SHP77 treated with DMSO at 0.1 percent for 48 hours (cell line): ENCODE data around the gene CDRT4.

Experiments used
- DNase-seq: peaks from one replicate; lab custom pipeline; 2025; lab: John Stamatoyannopoulos, UW

The CDRT4 gene

GRCh38 chr17:15492791-15493692, 25.6 kb upstream of the CDRT4 start:
- no peak for DNase-seq

DNA sequence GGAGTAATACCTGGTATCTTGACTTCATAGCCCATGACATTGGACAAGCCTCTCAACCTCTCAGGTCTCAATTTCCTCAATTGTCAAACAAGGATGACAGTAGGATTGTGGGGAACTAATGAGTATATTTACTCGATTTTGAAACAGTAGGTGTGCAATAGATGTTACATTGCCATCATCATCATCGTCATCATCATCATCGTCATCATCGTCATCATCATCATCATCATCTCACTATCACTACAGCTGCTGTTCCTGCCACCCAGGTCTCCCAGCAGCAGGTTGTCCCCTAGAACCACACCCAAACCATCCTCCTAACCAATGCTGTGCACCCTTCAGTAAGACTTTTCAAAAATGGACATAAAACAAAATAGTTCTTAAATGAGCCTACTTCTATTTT, 24.8 kb upstream of the CDRT4 start:
- DNase-seq: no peak

DNA sequence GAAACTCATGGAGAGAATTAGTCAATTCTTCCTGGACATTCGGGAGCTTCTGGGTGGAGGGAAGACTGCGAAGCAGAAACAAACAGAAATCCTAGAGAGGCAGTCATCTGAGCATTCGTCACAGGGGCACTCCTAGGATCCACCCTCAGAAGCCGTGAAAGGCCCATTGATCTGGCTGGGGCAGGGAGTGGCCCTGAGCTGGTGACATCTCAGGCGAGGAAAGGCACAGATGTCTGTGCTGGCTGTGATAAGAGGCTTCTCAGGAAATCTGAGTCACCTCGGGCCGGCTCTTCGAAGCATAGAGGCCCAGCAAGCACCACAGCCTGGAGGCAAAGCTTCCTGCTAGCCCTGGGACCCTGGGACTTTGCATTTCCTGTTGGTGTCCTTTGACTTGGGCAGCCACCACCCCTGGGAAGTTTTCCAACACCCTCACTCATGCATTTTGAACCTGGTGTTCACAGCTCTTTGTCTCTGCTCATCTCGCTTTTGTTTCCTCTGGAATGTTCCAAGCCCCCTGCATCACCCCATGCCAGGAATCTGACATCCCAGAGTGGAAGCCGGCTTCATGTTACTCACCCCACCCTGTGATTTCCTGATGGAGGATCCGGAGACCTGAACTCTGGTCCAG, 23.3 kb upstream of the CDRT4 start:
- DNase-seq: no peak

DNA sequence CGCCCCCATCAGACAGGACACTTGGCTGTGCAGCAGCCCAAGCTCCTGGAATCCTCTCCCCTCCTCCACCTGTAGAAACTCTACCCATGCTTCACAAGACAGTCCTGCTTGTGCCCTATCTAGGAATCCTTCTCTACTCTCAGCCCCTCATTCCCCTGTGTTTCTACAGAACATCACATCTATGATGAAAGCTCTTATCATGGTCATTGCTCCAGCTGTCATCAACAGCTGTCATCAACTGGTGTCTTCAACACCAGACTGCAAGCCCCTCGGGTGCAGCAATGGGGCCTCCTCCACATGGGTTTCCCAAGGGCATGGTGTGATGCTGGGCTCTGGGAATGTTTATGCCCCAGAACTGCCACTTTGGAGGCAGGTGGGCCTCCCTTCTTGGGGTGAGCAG, 21.1 kb upstream of the CDRT4 start:
- no peak for DNase-seq

DNA sequence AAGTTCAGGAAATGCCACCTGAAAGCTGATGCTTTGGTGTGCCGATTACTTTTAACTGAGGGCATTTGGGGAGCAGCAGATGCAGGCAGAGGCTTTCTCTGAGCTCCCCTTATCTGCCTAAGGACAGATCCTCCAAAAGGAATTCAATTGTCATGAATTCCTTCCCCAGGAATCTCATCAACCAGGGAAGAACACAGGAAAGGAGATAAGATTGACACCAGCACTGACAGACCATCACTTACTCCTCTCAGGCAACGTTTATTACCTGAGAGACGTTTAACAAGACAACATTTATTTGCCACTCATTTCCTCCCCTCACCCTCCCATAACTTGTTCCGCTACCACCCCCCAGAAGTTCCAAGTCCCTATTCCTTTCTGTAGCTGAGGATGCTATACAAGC, 17.6 kb upstream of the CDRT4 start:
- no peak for DNase-seq

- no peak for DNase-seq
Measured at GRCh38 chr17:15483431-15483830, 16.0 kb upstream of the CDRT4 start.

- no peak for DNase-seq
Measured at GRCh38 chr17:15482476-15482875, 15.1 kb upstream of the CDRT4 start.

GRCh38 chr17:15481481-15481880, 14.1 kb upstream of the CDRT4 start:
- no peak for DNase-seq

DNA sequence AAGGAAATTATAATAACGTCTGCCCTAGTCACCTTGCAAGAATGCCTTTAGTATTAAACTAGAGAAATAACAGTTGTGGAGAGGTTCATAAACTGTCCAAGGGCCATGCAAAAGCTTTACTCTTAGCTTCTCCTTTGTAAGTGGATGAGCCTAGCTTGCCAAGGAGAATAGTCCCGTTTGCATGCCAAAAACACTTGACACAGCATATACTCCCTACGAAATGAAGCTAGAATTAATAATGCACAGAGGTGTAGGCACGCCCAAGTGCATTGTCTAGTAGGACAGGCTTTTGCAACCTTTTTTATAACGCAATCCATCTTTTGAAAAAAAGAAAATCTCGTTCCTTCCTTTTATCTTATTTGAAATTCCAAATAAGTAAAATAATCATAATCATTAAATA, 12.8 kb upstream of the CDRT4 start:
- no peak for DNase-seq

- no peak for DNase-seq
Measured at GRCh38 chr17:15479703-15480102, 12.3 kb upstream of the CDRT4 start.

GRCh38 chr17:15478845-15479244, 11.4 kb upstream of the CDRT4 start:
- DNase-seq: no peak

DNA sequence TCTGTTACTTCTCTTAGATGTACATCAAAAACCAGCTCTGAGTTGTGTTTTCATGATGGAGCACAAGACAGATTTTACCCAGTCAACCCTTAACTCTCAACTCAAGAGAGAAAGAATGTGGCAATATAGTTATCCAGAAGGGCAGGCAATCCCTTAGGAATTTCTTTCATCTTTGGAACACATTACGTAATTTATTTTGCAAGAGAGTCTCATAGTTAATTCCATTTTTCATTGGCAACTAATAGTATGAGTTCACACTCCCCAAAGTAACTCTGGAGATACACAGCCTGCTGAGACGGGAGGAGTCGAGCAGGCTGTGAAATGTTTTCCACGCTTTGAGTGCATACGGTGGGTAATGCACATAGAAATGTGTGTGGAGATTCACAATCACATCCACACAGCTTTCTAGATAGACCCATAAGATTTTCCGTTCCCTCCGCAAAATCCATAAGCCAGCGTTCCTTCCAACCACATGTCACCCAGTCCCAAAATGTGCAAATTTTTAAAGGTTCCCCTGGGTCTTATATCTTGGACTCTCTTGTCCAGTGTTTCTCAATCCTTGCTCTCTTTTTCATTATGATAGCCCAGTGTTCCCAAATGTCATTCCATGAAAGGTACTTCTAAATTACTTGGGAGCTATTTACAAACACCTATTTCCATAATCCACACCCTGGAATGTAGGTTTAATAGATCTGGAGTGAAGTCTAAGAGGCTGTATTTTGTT, 8.4 kb upstream of the CDRT4 start:
- no peak for DNase-seq

- DNase-seq: no peak
Measured at GRCh38 chr17:15472891-15473290, 5.5 kb upstream of the CDRT4 start.

DNA sequence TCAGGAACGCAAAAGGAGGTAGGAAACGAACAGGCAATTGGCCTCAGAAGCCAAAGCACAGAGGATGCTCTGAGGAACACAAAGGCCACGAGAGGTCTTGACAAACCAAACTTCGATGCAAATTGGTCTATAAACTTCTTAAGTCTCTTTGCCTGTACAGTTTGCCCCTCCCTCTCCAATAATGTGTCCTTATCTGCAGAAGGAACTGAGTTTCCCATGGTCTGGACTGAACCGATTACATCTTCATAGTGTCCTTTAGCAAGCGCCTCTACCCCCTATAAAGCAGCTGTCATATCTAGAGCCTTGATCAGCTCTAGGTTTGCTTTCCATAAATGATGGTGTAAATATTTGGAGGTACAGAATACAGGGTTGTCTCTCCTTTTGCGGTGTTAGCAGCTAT, 3.1 kb upstream of the CDRT4 start:
- no peak for DNase-seq

DNA sequence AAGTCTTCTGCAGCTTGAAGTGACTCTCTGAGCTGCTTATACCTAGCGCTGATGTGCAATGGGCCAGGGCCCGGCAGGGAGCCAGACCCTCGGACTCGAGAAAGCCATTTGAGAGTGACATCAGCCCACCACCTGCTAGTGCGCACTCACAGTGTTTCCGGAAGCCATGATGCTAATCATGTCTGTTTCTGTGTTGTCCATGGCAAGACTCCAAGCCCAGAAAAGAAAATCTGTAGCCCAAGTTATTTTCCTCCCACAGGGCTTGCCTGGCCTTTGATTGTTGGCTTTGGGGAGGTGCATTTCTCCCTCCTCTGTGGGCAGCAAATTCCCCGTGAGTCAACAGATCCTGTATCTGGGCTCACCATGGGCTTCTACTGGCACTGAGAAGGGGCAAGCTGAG, 1.8 kb upstream of the CDRT4 start:
- peak; percentile 94 for DNase-seq

DNA sequence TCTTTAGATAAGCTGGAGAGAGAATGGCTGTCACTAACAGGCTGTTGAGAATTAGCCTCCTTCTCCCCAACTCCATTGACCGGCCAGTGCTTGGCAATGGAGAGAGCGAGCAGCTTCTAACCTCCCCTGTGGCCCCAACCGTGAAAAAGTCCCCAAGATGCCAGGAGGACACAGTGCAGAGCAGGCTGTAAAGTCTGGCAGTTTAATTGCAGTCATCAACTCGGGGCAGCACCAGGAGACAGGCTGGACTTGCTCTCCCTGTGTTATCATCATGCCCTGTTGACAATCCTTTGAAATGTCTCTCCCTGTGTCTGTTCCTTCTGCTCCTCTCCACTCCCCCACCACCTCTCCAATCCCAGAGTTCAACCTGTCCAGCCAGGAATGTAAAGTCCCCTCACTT, 705 bp upstream of the CDRT4 start:
- no peak for DNase-seq

DNA sequence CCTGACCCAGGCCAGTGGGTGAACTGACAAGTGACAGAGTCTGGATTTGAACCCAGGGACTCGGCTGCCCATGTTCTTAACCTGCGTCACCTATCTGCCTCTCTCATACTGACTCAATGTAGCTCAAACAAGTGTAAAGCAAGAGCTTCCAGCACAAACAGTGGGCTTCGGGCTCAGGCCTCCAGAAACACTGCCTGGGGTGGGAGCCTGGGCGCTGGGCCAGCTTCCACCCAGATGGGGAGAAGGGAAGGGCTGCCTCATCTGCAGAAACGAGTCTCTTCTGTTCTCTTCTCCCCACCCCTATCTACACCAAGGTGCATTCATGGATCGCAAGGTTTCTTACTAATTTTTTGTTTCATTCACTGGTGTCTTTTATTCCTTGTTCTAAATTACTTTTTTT, 1.3 kb downstream of the CDRT4 start:
- no peak for DNase-seq

DNA sequence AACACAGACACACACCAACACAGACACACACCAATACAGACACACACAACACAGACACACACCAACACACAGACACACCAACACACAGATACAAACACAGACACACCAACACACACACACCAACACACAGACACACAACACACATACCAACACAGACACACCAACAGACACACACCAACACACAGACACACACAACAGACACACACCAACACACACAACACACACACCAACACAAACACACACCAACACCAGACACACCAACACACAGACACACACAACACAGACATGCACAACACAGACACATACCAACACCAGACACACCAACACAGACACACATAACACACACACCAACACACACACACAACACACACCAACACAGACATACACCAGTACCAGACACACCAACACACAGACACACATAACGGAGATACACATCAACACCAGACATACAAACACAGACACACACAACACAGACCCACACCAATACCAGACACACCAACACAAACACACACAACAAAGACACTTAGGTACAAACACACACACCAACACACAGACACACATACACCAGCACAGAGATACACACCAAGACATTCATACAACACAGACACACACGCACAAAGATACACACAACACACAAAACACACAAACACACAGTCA, 2.2 kb downstream of the CDRT4 start:
- DNase-seq: no peak

- DNase-seq: no peak
Measured at GRCh38 chr17:15464231-15464985, 3.0 kb downstream of the CDRT4 start.

DNA sequence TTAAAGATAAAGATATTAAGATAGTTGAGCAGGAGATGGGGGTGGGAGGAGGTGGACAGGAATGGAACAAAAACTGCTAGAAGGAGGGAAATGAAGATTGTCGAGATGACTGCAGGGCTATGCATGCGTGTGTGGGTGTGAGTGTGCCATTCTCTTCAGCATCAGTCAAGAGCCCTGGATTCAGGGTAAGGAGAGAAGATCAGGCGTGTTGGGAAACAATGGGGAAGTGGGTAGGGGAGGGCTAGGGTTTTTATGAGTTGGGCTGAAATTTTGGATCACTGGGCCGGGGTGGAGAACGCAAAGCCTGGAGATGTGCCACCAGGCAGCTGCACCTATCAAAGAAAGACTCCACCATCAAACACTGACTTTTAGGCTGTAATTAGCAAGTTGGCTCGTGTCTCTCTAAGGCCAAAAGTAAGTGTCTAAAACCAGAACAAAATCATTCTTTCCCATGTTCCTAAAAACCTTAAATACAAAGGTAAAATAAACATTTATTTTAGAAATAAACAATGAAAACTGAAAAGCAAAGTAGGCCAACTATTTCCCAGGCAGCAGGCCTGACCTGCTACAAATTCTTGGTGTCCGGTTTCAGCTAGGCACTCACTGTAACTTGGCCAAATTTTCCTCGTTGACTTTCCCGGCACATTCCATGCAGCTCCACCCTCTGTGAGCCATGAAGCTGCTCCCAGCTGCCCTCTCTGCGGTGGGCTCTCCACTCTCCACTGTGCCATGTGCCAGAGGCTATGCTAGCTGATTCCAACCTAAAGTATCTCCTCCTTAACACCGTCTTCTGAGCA, 4.2 kb downstream of the CDRT4 start:
- no peak for DNase-seq

DNA sequence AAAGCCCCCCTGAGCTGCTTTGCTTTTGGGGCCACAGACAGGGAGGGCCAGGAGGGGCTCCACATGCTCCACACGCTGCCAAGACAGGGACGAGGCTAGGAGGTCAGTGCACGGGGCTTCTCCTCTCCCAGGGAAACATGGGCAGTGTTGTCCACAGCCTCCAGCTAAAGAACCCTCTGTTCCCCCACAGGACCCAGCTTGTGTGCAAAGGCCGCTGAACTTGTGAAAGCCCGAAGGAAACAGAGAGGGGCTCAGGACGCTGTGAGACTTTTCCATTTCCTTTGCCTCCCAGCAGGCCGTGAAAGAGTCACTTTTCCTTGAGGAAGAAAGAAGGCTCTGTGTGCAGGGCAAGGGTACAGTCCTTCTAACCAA, 9.7 kb downstream of the CDRT4 start:
- DNase-seq: no peak
